Stimulated activated CD4-positive, alpha-beta T cell treated with anti-CD3 and anti-CD28 coated beads, Interleukin-1b, Interleukin-23, amount 100 ng/mL, for 24 hours (primary cell): ENCODE measurements around the gene CASP6.

Source experiments
- DNase-seq, 4 experiments: peaks; one replicate each; pipeline ENCODE4 v3.0.0-alpha.2; 2020; ENCODE audit warnings: low read depth in 4 of 4, low spot score in 1 of 4

The CASP6 gene

GRCh38 chr4:109672169-109672930 is 30.9 kb downstream of the CASP6 start:
- DNase-seq = no peak

GRCh38 chr4:109671350-109671749 is 31.9 kb downstream of the CASP6 start:
- DNase-seq = peak in 1 of 4 experiments; percentile 23

- DNase-seq = no peak
Observed at GRCh38 chr4:109665783-109666485, 37.3 kb downstream of the CASP6 start.

GRCh38 chr4:109662771-109663170 is 40.5 kb downstream of the CASP6 start:
- no peak for DNase-seq

GRCh38 chr4:109662116-109662515 is 41.1 kb downstream of the CASP6 start:
- no peak for DNase-seq

GRCh38 chr4:109658871-109659410 is 44.3 kb downstream of the CASP6 start:
- no peak for DNase-seq

GRCh38 chr4:109657854-109658418 is 45.3 kb downstream of the CASP6 start:
- no peak for DNase-seq

- no peak for DNase-seq
Observed at GRCh38 chr4:109655396-109655795, 47.8 kb downstream of the CASP6 start.

- no peak for DNase-seq
Observed at GRCh38 chr4:109649872-109650271, 53.4 kb downstream of the CASP6 start.

GRCh38 chr4:109648997-109649575 is 54.2 kb downstream of the CASP6 start:
- DNase-seq = no peak

GRCh38 chr4:109648266-109648996 is 54.8 kb downstream of the CASP6 start:
- DNase-seq = no peak

GRCh38 chr4:109645874-109646710 is 57.2 kb downstream of the CASP6 start:
- no peak for DNase-seq

GRCh38 chr4:109640644-109641043 is 62.6 kb downstream of the CASP6 start:
- DNase-seq = no peak
